Stimulated activated CD4-positive, alpha-beta T cell treated with anti-CD3 and anti-CD28 coated beads, Interleukin-12 subunit alpha, Interleukin-12 subunit beta, amount 100 ng/mL, for 24 hours (primary cell): Measurements from ENCODE around the gene ZDHHC23.

ENCODE experiments used
- DNase-seq, 2 experiments: peaks; one replicate each; pipeline ENCODE4 v3.0.0-alpha.2; 2020; ENCODE audit warnings: low read depth in 2 of 2

ZDHHC23 gene

GRCh38 chr3:113947372-113948014, at the start of gene ZDHHC23:
ZDHHC23 (plus strand) TSS chr3:113948013; CDS start chr3:113948803, 790 bp downstream.
- DNase-seq = peak; percentile 33 to 44

GRCh38 chr3:113898892-113899291, 48.9 kb upstream of the ZDHHC23 start:
- DNase-seq = no peak

GRCh38 chr3:113906568-113907140, 41.2 kb upstream of the ZDHHC23 start:
- DNase-seq = no peak

GRCh38 chr3:113908133-113908532, 39.7 kb upstream of the ZDHHC23 start:
- no peak for DNase-seq

- DNase-seq = no peak
Measured at GRCh38 chr3:113910966-113911365, 36.8 kb upstream of the ZDHHC23 start.

- DNase-seq = no peak
Measured at GRCh38 chr3:113912552-113913236, 35.1 kb upstream of the ZDHHC23 start.

- no peak for DNase-seq
Measured at GRCh38 chr3:113914646-113915045, 33.2 kb upstream of the ZDHHC23 start.

- DNase-seq = no peak
Measured at GRCh38 chr3:113927556-113927955, 20.3 kb upstream of the ZDHHC23 start.

- DNase-seq = no peak
Measured at GRCh38 chr3:113946831-113947230, 982 bp upstream of the ZDHHC23 start.

- peak in 1 of 2 experiments; percentile 32 for DNase-seq
Measured at GRCh38 chr3:113948015-113948917, 453 bp downstream of the ZDHHC23 start.

GRCh38 chr3:113952921-113953320, 5.1 kb downstream of the ZDHHC23 start:
- DNase-seq = no peak

- DNase-seq = no peak
Measured at GRCh38 chr3:113953677-113954076, 5.9 kb downstream of the ZDHHC23 start.

GRCh38 chr3:113954091-113954685, 6.4 kb downstream of the ZDHHC23 start:
- DNase-seq = no peak

- DNase-seq = no peak
Measured at GRCh38 chr3:113963879-113964278, 16.1 kb downstream of the ZDHHC23 start.

GRCh38 chr3:113966172-113966571, 18.4 kb downstream of the ZDHHC23 start:
- no peak for DNase-seq

GRCh38 chr3:113968986-113969385, 21.2 kb downstream of the ZDHHC23 start:
- DNase-seq = no peak

GRCh38 chr3:113977822-113978221, 30.0 kb downstream of the ZDHHC23 start:
- no peak for DNase-seq

GRCh38 chr3:113979916-113980315, 32.1 kb downstream of the ZDHHC23 start:
- no peak for DNase-seq

- DNase-seq = no peak
Measured at GRCh38 chr3:113981803-113982202, 34.0 kb downstream of the ZDHHC23 start.

- no peak for DNase-seq
Measured at GRCh38 chr3:113983544-113983943, 35.7 kb downstream of the ZDHHC23 start.

- no peak for DNase-seq
Measured at GRCh38 chr3:113985541-113985940, 37.7 kb downstream of the ZDHHC23 start.

GRCh38 chr3:114005481-114005880, 57.7 kb downstream of the ZDHHC23 start:
- no peak for DNase-seq
